ENCODE measurements around the gene CLEC16A.

CLEC16A gene

DNA sequence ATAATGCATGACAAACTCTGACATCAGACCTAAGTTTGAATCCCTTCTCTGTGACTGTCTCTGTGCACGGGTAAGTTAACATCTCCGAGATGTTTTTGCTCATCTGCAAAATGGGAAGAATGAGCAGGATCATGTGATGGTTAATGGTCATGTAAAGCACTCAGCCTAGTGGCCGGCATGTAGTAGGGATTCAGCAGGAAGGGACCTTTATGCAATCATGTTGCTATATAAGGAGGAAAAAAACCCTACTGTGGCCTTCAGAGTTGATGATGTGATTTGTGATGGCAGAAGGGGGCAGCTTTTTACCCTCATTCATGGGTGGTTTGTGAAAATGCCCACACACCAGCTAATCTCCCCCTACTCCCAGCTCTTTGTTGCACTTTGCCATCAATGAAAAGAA, 24.1 kb downstream of the CLEC16A start:
- no peak for DNase-seq

DNA sequence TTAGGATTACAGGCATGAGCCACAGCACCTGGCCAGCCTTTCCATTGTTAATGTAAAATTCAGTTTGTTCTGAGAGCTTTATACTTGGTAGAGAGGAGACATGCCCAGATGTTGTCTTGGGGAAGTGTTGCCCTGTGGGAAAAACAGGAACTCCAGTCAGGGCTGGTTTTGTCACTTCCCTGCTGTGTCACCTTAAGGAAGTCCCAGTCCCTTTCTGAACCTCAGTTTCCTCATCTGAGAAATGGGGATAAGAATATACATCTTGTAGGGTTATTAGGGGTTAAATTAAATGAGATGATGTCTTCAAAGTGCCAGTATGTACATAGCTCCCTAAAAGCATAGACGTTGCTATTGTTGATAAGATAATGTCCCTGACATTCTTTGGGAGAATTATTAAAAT, 25.3 kb downstream of the CLEC16A start:
- DNase-seq, result no peak

DNA sequence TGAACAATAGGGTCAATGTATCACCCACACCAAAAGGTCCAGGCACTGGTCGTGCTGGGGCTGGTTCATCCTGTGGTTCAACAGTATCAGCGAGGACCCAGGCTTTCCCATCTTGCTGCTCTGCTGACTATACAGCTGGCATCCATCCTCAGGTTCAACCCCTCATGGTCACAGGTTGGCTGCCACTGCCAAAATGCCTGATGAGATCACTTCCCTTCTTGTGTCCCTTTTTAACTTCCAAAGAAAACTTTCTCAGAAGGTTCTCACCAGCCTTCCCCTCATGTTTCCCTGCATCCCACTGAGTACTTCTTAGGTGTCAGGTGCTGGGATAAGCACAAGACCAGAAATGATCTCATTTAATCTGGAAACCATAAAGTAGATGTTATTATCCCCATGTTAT, 25.7 kb downstream of the CLEC16A start:
- no peak for DNase-seq

DNA sequence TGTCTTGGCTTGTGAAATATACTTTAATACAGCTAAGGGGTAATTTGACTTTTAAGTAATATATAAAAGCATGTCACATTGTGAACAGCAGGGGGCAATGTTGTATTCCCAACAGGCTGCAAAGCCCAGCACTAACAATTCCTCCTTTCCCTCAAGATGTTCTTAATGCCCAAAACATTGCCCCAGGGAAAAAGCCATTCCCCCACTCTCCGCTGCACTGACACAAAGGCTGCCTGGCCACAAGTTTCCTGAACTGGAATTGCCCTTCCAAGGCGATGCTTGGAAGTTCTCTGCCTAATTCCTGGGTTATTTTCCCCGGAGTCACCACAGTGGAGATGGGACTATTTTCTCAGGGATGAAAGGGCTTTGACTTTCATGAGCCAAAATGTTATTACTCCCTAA, 27.2 kb downstream of the CLEC16A start:
- peak; percentile 63 for DNase-seq

DNA sequence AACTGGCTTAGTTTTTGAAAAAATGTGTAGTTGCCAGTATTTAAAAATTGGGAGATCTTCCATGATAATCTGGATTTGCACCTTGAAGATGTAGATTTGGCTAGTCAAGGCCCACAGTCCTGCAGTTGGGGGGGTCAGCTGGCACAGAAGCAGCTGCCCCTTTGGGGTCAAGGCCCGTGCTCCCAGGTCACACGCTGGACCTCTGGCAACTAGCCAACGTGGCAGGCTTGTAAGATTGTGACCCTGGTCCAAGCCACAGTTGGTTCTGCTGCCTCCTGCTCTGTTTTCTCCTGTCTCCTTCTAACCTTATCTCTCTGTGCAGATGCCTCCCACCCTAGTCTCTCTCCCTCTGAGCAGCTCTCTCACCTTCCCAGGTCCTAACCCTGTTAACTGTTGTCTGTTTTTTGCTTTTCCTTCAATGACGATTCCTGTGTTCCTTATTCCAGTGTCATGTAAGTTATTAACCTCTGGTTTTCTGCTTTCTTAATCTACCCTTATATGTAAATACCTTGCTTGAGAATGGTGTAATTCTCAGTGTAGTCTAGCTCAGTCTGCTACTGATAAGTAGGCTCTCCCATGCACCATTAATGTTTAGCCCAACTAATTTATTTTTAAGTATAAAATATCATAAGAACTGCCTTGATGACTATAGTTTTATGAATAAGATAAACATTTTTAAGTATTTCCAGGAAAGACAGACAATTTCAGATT, 27.9 kb downstream of the CLEC16A start:
- DNase-seq, result no peak

DNA sequence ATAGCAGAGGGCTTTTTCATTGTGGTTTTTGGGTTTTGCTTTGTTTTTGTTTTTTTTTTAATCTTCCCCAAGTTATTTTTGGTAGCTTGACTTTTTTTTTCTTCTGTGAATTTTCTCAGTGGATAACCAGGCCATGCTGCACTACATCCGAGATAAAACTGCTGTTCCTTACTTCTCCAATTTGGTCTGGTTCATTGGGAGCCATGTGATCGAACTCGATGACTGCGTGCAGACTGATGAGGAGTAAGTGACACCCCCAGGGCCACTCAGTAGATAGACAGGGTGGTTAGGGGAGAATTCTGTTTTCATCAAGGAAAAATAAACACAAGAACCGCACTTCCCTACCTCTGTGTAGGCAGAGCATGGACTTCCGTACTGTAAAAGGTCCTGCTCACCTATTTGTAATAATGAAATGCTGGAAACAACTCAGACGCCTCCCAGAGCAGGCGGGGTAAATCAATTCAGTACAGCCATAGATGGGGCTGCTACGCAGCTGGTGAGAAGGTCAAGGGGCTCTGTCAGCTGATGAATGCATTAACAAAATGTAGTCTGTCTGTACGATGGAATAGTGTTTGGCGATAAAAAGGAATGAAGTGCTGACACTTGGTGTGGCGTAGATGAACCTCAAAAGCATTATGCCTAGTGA, 28.6 kb downstream of the CLEC16A start:
- no peak for DNase-seq

DNA sequence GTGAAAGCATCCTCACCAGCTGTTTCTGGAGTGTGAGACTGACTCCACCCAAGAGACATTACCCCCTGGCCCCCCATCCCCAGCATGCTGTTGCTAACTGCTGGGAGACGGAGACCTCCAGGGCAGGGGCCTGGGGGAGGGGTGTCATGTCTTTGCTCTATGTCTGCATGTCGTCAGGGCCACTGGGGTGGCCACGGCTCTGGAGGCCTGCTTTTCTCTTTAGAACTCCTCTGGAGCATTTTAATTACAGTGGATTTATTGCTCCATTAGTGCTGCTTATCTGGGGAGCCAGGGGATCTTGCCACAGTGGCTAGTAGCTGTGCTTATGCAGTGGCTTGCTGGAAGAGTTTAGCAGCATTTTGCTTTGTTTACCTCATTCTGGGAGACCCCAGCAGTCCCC, 32.3 kb downstream of the CLEC16A start:
- no peak for DNase-seq

DNA sequence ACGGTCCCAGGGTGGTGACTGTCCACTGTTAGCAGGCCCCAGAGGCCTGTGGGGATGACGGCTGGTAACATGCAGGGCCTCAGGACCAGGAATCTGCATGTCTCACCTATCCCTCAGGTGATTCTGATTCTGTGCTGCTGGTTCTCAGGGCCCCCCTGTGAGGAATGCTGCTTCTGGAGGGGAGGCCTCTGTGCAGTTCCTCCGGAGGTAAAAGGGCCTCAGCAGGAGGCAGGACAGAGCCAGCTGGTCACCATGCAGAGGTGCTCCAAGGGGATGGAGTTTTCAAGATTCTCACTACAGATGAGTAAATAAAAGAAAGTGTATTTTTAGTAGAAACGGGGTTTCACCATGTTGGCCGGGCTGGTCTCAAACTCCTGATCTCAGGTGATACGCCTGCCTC, 33.8 kb downstream of the CLEC16A start:
- DNase-seq, result no peak

DNA sequence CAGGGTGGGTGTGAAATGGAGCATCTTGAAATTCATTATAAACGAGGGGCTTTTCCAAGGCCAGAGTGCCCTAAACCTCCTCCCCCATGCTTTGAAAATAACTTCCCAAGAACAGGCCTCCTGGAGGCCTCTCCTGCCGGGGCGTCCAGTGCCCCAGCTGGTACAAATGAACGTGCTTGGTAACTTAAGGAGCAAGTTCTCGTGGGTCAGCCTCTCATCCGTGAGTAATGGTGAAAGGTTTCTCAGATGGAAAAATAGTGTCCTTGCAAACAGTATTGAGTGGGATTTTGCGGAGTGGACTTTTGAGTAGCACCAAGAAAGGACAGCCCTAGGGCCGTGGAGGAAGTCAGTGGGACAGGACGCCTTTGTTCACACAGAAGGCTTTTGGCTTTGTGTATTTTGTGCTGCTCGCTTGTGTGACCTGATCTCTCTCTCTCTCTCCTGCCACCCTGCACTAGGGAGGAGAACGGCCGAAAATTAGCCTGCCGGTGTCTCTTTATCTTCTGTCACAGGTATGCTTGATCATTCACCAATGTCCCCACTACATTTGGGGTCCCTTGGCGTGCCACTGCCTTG, 34.6 kb downstream of the CLEC16A start:
- no peak for DNase-seq

DNA sequence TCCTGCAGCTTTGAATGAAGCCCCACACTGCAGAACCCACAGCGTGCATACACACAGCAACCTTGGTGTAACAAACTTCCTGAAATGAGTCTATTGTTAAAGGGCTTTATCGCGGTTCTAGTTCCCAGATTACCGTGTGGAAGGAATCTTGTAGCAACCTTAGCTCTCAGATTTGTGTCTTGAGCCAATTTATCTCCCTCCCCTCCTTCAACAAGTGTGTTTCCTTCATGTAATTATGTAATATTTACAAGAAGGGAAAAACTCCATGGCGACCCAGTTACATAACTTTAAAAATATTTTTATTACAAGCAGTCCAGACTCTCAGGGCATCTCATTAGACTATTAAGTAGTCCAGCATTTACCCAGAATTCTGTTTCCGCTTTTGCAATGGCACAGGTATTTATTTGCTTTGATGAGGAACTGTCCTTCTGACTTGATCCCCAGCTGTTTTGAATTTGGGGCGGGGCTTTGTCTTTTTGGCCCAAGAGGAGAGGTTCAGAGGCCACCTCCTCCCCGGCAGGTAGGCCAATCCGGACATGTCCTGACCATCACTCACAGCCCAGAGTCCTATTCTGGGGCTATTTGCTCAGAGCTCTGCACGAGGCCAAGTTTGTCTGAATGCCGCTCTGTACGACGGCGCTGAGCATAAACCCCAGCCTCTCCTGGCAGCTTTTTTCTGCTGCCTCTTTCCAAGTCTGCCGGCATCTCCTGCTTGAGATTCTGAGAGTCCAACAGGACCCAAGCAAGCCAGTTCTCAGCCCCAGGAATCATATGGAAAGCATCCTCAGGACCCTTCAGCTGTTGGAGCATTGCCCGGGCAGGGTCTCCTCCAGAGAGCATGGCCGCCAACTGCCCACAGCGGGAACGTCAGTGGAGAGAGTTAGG, 35.6 kb downstream of the CLEC16A start:
- DNase-seq, result no peak

DNA sequence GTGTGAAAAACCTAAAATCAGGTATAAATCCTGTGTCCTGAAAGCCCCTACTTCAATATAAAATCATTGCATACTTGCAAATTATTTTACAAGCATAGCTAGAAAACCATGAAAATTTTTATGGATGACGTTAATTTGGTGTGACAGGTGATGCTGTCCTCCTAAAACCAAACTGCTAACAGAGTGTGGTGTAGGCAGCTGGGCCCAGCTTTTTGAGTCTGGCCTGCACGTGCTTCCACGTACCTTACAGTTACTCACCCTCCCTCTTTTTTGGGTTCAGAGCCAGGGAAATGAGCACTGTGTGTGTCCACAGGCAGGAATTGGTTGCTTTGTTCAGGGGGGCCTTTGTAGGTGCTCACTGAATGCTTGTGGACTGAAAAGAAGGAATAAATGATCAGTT, 36.4 kb downstream of the CLEC16A start:
- no peak for DNase-seq

DNA sequence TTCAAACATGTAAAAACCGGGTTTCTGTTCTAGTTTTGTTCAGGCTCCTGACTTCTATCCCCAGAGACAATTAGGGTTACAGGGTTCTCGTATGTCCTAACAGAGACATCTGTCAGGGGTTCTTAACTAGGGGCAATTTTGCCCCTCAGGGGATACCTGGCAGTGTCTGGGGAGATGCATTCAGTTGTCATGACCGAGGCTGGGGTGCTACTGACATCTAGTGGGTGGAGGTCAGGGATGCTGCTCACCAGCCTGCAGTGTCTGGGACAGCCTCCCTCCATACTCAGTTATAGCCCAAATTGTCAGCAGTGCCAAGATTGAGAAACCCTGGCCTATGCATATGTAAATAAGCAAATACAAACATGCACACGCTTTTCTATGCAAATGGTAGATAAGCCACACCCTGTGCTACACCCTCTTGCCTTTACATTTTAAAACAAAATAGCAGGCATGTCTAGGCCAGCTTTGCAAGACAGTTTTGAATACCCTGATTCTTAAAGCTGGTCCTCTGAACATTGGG, 37.4 kb downstream of the CLEC16A start:
- no peak for DNase-seq

DNA sequence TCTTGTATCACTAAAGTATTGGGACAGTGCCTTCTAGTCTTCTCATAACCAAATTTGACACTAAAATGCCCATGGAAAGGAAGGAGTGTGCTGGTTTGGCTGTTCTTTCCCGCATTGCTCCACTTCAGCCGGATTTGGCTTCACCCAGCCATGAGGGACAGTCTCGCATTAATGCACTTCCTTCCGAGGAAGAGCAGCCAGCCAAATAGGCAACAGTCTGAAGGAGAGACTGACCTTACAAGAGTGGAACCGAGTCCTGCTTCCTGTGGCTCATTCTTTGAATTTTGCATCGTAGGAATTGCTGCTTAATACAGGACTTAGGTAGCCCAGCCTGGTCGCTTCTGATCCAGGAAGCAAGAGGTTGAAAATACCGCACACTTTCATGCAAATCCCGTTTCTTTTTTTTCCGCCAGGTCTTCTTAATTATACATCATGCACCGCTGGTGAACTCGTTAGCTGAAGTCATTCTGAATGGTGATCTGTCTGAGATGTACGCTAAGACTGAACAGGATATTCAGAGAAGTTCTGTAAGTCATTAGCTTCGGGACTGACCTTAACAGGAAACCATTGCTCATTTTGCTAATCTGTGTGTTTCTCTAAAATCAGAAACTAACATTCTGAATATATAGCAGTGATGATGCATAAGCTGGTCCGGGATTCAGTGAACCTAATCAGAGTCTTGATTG, 38.2 kb downstream of the CLEC16A start:
- DNase-seq, result no peak

DNA sequence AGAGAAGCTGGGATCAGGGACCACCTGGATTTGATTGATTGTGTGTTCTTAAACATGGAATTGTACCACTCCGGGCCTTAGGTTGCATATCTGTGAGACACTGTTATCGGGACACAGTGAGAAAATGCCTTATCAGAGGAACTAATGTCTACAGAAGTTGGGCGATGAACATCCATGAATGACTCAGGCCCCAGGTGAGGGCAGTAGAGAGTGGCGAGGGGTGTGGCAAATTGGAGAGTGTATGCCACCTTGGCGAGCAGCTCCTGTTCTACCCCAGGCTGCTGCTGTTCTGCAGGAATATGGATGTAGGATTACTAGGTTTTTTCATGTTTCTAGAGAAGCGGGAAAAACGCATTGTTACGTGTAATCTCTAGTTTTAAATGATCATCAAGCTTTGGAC, 38.8 kb downstream of the CLEC16A start:
- peak; percentile 17 for DNase-seq

DNA sequence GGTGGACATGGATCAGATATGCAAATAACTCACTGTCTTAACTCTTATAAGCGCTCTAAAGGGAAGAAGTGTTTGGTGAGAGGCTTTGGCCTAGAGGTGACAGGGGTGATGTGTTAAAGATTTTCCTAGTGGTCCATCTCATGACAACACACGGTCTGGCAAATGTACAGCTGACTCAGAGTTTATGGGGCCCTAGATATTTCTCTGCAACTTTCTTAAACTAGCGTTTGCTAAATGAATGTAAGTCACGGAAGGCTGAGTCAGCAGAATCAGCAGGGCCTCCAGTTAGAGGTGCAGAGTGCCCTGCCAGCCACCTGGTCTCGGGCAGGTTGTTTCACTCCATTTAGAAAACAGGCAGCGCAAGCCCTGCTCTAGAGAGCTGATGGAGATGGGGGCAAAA, 40.1 kb downstream of the CLEC16A start:
- no peak for DNase-seq

DNA sequence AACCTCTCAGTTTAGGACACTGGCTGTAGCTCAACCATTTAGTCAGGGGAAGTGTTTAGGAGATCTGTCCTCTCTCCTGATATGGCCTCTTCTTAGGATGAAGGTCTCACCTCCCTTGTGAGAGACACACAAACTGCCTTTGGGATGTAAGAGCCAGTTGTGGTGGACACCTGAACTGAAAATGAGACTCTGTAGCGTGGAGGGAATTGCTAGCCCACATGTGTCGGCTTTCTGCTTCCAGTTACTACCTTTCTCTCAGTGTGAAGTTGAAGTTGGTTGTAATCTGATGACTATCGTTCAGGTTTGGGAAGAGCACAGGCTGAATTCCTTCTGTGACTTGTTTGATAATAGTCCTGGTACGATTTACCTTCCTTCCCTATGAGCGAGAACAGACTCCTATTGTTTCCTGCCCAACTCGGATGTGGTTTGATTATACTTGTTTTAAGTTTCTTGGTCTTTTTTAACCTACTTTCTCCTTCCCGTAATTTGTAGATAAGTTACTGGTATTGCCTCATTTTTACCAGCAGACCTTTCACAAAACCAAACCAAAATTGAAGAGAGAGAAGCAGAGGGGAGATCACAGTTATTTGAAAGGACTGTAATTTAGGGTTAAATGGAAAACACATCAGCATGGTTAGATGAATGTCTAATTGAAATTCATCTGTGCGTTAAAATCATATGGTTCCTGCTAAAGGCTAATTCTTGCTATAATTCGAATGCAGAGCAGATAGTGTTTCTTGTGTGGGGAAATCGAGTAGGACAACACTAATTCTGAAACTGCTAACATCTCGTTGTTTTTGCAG, 43.2 kb downstream of the CLEC16A start:
- no peak for DNase-seq

DNA sequence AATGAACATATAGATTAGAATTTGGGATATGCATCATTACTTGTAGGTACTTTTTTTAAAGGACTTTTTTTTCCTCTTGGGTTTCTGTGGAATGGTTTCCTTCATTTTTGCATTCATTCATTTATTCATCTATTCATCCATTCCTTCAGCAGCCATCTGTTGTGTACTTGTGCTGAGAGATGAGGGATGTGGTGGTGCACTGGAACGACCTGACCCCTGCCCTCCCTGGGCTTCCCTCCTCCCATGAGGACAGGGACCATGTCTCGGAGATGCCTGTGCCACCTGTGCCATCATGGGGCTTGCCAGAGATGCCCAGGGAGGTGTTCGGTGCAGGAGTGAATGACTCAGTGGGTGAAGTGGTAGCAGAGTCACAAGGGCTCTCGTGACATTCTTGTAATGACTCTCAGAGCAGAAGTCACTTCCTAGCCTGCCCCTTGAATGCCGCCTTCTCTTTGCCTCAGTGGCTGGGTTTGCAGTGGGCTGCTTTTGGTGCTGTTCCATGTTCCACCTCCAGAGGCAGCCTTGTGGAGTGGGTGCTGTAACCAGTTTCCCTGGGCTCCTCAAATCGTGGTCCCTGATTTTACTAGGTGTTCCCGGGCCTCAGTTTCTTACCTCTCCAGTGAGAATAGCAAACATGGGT, 43.9 kb downstream of the CLEC16A start:
- peak; percentile 1 for DNase-seq

DNA sequence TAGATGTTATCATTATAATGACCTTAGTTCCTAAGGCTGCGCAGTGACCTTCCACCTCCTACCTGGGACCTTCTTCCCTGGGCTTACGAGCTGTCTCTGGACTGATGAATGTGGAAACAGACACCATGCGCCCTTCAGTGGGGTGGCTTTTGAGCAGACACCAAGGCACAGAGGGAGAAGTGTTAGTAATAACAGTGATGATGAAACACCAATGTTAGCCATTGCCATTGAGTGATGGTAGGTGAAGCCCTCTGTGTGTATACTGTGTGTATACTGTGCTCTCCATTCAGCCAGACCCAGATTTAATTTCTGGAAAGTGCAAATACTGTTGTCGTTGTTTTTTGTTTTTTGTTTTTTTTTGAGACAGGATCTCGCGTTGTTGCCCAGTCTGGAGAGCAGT, 44.5 kb downstream of the CLEC16A start:
- no peak for DNase-seq

DNA sequence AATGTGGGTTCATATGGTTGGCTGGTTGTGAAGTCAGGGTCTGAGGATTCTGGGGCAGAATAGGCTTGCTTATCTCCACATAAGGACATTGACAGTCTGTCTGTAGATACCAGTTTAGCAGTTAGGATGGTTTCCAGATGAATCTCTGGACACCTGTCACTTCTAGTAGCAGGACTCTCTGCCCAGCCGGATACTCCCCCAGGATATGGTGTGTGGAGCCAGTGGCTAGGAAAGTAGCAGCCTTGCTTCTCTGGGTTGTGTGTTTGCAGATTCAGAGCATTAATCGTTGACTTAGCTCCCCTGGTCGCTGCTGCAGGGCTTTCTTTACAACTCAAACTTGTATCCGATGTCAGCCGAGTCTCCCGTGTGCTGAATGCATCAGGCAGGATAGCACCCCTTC, 45.2 kb downstream of the CLEC16A start:
- no peak for DNase-seq

DNA sequence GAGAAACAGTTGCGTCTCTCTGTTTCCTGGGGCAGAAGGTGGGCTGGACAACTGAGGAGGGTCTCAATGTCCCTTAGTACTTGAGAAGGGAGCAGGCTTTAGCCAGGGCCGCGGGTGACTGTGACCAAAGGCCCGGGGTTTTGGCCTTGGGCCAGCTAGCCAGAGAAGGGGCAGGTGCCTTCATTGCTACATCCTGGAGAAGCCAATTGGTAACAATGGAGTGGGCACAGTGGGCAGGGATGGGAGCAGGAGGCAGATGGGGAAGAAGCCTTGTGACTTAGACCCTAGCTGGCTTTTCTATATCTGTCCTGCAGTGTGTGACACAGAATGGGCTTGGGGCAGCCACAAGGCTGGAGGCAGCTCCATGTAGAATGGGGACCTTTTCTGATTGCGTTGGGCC, 46.0 kb downstream of the CLEC16A start:
- no peak for DNase-seq

DNA sequence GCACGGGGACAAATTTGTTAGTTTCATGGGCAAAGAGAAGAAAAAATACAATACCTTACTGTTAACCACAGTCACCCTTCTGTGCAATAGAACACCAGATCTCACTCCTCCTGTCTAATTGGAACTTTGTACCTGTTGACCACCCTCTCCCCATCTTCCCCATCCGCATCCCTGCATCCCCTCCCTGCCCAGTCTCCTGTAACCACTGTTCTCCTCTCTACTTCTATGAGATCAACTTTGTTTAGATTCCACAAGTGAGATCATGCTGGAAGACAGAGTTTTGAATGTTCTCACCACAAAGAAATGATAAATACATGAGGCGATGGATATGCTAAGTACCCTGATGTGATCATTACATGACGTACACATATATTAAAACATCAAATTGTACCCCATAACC, 47.7 kb downstream of the CLEC16A start:
- DNase-seq, result no peak

Measured in NCI-H510A treated with DMSO at 0.1 percent for 48 hours (cell line).